GM21723 (cell line): Measurements from ENCODE around the gene PIP4K2C.
"Not testable (repeated sequence)": the region's sequence is repeated elsewhere in the genome, so short reads cannot be mapped to it uniquely, and the experiment has no call there.

Experiments used
- ATAC-seq: cut with Tn5 transposase; IDR thresholded peaks from one replicate; pipeline ENCODE4 v1.9.1; 2021; ENCODE audit warnings: mild to moderate bottlenecking, moderate library complexity; ENCODE audit not compliant: unreplicated experiment

The PIP4K2C gene

DNA sequence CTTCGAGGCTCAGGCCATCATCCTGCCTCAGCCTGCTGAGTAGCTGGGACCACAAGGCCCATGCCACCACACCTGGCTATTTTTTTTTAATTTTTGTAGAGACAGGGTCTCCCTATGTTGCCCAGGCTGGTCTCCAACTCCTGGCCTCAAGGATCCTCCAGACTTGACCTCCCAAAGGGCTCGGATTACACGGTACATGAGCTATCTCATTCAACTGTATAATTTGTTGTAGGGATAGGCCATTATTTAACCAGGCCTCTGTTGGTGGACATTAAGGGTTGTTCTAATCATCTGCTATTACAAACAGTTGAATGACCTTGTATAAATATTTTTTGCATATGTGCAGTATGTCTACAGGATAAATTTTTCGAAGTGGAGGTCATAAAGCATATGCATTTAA is 32.1 kb upstream of the PIP4K2C start:
- ATAC-seq, result no peak

DNA sequence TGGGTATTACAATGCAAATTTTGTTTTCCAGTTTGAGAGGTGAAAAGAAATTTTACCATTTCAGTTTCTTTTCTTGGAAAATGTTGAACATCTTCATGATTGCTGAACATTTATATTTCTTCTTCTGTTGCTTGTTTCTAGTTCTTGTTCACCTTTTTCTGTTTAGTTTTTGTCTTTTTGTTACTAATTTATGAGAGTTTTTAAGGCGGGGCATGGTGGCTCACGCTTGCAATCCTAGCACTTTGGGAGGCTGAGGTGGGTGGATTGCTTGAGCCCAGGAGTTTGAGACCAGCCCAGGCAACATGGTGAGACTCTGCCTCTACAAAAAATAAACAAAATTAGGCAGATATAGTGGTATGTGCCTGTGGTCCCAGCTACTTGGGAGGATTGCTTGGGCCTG is 30.5 kb upstream of the PIP4K2C start:
- no peak for ATAC-seq

DNA sequence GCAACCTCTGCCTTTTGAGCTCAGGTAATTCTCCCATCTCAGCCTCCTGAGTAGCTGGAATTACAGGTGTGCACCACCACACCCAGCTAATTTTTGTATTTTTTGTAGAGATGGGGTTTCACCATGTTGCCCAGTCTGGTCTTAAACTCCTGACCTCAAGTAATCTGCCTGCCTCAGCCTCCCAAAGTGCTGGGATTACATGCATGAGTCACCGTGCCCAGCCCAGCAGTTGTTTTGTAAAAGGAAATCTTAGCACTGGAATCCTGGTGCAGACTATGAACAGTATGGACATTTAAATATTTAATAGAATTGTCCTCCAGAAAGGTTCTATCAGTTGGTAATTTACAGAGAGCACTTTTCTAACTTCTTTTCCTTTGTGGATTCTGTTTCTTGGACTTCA is 29.9 kb upstream of the PIP4K2C start:
- not testable (repeated sequence) for ATAC-seq

- ATAC-seq, result no peak
Observed at GRCh38 chr12:57563358-57563757, 27.6 kb upstream of the PIP4K2C start.

DNA sequence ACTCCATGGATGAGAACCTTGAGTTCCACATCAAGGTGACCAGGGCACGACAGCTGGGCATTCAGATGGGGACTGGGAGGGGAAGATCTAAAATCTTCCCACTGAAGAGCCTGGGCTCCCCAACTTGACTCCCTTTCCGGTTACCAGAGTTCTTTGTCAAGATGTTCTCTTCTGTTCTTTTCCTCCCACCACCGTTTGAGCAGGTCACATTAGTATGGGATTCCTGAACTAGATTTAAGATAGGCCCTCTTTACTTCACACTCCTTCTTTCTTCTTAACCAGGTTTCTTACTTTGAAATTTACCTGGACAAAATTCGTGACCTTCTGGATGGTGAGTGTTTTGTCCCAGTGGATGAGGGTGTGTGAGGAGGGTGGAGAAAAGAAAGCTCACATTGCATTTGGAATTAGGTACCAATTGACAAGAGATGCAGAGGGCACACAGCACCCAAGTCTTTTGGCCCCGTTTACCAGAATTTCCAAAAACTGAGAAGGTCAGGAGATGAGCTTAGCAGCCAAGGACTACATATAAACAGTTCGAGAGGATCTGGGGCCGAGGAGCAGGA is 26.7 kb upstream of the PIP4K2C start:
- no peak for ATAC-seq

DNA sequence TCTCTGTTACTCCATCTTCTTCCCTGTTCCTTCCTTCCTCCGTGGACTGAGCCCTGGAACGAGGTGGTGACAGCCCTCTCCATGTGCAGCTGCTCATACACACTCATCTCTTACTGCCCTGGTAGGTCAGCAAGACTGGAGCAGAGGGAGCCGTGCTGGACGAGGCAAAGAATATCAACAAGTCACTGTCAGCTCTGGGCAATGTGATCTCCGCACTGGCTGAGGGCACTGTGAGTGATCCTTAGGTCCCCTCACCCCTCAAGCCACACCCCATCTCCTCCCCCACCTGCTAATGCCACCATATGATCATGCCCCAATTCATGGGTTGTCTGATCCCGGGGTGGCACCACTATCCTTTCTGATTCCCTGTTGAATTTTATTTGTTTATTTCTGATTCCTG is 22.2 kb upstream of the PIP4K2C start:
- ATAC-seq, result no peak

DNA sequence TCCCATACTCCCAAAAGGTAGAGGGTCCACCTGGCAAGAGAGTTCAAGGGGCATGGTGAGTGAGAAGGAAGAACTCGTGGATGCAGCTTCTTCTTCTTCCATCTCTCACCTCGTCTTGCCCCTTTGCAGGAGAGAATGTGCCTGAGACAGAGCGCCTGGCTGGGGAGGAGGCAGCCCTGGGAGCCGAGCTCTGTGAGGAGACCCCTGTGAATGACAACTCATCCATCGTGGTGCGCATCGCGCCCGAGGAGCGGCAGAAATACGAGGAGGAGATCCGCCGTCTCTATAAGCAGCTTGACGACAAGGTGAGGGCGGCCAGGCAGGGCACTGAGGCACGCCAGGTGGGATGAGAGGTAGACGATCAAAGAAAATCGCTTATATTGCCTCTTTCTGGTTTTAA is 21.1 kb upstream of the PIP4K2C start:
- no peak for ATAC-seq

- not testable (repeated sequence) for ATAC-seq
Observed at GRCh38 chr12:57570438-57570837, 20.6 kb upstream of the PIP4K2C start.

DNA sequence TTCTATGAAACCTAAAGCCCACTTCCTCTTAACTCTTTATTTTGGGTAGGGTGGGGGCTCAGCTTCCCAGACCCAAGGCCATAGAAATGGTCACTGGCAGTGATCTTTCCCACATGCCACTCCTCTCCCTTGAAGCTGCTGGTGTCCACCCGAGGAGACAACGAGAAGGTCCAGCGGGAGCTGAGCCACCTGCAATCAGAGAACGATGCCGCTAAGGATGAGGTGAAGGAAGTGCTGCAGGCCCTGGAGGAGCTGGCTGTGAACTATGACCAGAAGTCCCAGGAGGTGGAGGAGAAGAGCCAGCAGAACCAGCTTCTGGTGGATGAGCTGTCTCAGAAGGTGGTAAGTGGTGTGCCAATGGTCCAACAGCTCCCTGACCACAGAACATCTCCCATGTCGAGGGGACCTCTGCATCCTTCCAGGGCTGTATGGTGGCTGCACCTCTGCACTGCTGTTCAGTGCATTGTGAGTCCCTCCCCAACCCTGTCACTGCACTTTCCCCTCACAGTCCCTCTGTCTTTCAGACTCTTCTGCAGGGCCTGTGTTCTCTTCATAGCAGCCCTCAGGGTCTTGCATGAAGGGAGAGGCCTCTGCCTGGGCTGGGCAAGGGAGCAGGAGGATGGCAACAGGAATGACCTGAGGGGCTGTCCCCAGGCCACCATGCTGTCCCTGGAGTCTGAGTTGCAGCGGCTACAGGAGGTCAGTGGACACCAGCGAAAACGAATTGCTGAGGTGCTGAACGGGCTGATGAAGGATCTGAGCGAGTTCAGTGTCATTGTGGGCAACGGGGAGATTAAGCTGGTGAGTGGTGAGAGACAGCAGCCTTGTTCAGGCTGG is 18.8 kb upstream of the PIP4K2C start:
- no peak for ATAC-seq

GRCh38 chr12:57574795-57575194 is 16.2 kb upstream of the PIP4K2C start:
- no peak for ATAC-seq

- no peak for ATAC-seq
Observed at GRCh38 chr12:57575771-57576612, 15.0 kb upstream of the PIP4K2C start.

GRCh38 chr12:57576613-57577160 is 14.3 kb upstream of the PIP4K2C start:
- no peak for ATAC-seq

DNA sequence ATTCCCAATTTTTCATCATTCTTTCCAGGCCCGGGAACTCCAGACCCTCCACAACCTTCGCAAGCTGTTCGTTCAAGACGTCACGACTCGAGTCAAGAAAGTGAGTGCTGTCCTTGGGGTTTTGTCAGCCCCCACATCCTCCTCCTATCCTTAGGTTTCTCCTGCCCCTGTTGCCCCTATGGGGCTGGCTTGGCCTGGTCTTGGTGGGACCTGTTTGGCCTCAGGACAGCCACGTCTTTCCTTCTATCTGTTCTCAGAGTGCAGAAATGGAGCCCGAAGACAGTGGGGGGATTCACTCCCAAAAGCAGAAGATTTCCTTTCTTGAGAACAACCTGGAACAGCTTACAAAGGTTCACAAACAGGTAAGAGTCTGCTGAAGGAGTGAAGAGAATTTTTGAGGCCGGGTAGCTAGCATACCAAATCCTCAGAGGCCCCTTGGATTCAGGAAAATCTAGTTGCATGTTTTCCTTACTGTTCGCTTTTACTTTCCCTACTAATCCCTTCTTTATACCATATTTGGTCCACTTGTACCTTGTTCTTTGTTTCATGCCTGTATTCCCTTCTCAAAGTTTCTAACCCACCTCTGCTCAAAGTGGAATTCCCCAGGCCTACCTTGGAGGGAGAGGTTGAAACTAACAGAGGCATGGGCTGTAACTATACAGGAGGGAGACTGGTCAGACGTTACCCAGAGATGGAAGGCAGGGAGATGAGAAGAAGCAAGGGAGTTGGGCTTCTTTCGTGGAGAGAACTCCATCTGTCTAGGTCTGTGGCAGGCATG is 12.8 kb upstream of the PIP4K2C start:
- no peak for ATAC-seq

DNA sequence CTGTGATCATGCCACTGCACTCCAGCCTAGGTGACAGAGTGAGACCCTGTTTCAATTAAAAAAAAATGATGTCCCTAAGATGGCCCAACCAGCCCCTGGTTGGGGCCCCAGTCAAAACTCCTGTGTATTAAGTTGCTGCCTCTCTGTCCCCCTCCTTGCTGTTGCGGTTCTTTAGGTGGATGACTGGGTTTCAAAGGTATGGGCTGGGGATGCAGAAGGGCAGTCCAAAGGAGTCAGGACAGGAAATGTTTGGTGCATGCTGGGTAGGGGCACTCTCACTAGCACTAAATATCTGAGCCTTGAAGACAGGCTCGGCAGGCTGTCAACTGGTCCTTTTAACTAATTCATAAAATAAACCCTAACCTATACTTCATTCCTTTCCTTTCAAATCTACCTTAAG is 12.0 kb upstream of the PIP4K2C start:
- no peak for ATAC-seq

- no peak for ATAC-seq
Observed at GRCh38 chr12:57579677-57580465, 11.1 kb upstream of the PIP4K2C start.

DNA sequence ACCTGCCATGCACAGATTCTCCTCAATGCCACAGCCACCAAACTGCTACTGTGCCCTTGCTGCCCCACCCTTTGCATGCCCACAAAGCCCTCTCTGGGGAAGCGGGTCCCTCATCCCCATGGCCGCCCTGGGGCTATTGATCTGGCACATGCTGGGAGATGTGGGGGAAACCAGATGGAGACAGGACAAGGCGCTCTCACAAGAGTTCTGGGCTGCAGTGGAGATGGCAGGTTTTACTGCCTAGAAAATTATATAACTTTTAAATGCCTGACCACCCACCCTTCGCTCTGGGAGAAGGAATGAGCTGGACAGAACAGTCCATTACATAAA is 10.6 kb upstream of the PIP4K2C start:
- ATAC-seq, result no peak

- ATAC-seq, result no peak
Observed at GRCh38 chr12:57581802-57582201, 9.2 kb upstream of the PIP4K2C start.

DNA sequence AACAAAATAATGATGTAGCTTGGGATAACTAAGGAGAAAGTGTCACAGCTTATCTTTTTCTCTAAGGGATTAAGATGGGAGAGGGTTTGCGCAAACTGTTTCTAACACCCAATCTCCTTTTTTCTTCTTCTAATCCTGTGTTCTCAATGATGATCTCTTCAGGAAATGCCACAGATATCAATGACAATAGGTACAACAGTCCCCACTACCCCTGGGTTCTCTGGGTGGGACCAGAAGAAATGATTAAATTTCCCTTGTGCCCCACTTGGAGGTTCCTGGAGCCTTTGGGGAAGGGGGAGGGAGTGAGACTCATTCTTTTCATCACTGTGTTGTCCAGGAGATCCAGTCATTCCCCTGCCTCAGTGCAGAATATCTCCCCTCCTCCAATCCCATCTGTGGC is 8.6 kb upstream of the PIP4K2C start:
- no peak for ATAC-seq

- peak; percentile 96 for ATAC-seq
Observed at GRCh38 chr12:57583008-57583831, 7.8 kb upstream of the PIP4K2C start.
